ENCODE measurements around the gene HDGF.

DNA sequence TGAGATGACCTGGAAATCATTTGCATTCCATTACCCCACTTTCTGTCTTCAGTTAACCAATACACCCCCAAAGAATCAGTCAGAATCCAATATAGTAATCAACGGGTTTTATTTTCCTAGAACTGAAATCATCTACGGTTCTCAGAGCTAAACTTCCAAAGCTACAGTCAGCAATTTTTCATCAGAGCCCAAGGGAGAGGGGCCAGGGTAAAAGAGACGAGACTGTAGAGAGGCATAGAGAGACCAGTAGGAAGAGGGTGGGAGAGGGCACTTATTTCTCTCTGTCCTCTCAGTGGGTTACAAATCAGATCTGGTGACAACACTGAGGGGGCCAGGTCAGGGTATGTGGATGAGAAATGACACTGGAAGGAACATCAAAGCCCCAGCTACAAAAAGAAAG is 9.5 kb downstream of the HDGF start:
- TF ChIP-seq, protein P1, sequence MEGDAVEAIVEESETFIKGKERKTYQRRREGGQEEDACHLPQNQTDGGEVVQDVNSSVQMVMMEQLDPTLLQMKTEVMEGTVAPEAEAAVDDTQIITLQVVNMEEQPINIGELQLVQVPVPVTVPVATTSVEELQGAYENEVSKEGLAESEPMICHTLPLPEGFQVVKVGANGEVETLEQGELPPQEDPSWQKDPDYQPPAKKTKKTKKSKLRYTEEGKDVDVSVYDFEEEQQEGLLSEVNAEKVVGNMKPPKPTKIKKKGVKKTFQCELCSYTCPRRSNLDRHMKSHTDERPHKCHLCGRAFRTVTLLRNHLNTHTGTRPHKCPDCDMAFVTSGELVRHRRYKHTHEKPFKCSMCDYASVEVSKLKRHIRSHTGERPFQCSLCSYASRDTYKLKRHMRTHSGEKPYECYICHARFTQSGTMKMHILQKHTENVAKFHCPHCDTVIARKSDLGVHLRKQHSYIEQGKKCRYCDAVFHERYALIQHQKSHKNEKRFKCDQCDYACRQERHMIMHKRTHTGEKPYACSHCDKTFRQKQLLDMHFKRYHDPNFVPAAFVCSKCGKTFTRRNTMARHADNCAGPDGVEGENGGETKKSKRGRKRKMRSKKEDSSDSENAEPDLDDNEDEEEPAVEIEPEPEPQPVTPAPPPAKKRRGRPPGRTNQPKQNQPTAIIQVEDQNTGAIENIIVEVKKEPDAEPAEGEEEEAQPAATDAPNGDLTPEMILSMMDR (IDR thresholded peaks at IDR 0.05): no peak
- TF ChIP-seq EZH2phosphoT487 (IDR thresholded peaks at IDR 0.05): no peak
